Parietal lobe (tissue), 1 donor: Measurements from ENCODE around the gene OR51I1. TPM values are rescaled to one million over a fixed set of nuclear protein-coding genes. Genes with fewer than 3 reads are reported as not detected.

ENCODE experiments used
- total RNA-seq: library from RNA; depleted of rRNA; stranded (reverse); fragments of >200 nt; gene quantifications from one replicate; pipeline ENCODE4 v1.2.3, GENCODE V29; 2014

Gene OR51I1
- total RNA-seq: 2.5 TPM

GRCh38 chr11:5441414-5441813 is at the start of gene OR51I1:
Gene OR51I1, minus strand, starts transcription at chr11:5441514. Its CDS starts 0 bp downstream, at chr11:5441514.

GRCh38 chr11:5488385-5488784 is 47.1 kb upstream of the OR51I1 start, which contains the start of gene OR52D1:
Gene OR52D1, plus strand, starts transcription at chr11:5488685. Its CDS starts 22 bp downstream, at chr11:5488707.

GRCh38 chr11:5449023-5449422 is 7.7 kb upstream of the OR51I1 start, which contains the start of gene OR51I2:
Gene OR51I2, plus strand, starts transcription at chr11:5449323. Its CDS starts 4,166 bp downstream, at chr11:5453489.

GRCh38 chr11:5421811-5422210 is 19.5 kb downstream of the OR51I1 start, which contains the start of gene OR51Q1:
Gene OR51Q1, plus strand, starts transcription at chr11:5422111. Its CDS starts 90 bp downstream, at chr11:5422201.

Other genes with a start within 250 kb of the OR51I1 start
- gene OR51V1, start 240.8 kb downstream of the OR51I1 start, total RNA-seq: not detected
- gene HBB, start 214.4 kb downstream of the OR51I1 start, total RNA-seq: 141 TPM
- not detected for gene HBD, start 207.0 kb downstream of the OR51I1 start, total RNA-seq
- 0.63 TPM for gene HBG1, start 191.7 kb downstream of the OR51I1 start, total RNA-seq
- 464 TPM for gene HBG2, start 186.7 kb downstream of the OR51I1 start, total RNA-seq
- 3.8 TPM for gene HBE1, start 171.6 kb downstream of the OR51I1 start, total RNA-seq
- 0.94 TPM for gene OR51B4, start 139.6 kb downstream of the OR51I1 start, total RNA-seq
- gene OR51B2, start 117.2 kb downstream of the OR51I1 start, total RNA-seq: 2.2 TPM
- 3.1 TPM for gene OR51B5, start 98.0 kb downstream of the OR51I1 start, total RNA-seq
- gene OR51B6, start 90.0 kb downstream of the OR51I1 start, total RNA-seq: not detected
- gene OR51M1, start 57.7 kb downstream of the OR51I1 start, total RNA-seq: not detected
- gene OR51Q1, start 19.4 kb downstream of the OR51I1 start, total RNA-seq: not detected
- not detected for gene OR51I2, start 7.8 kb upstream of the OR51I1 start, total RNA-seq
- gene OR52D1, start 47.2 kb upstream of the OR51I1 start, total RNA-seq: not detected
- gene UBQLN3, start 68.4 kb upstream of the OR51I1 start, total RNA-seq: 1.3 TPM
- gene UBQLNL, start 75.2 kb upstream of the OR51I1 start, total RNA-seq: 1.9 TPM
- gene OR52H1, start 107.0 kb upstream of the OR51I1 start, total RNA-seq: 3.8 TPM
- not detected for gene OR52B6, start 139.4 kb upstream of the OR51I1 start, total RNA-seq
- gene TRIM6, start 155.1 kb upstream of the OR51I1 start, total RNA-seq: 0.31 TPM
- gene TRIM34, start 183.5 kb upstream of the OR51I1 start, total RNA-seq: 1.6 TPM
- gene TRIM5, start 243.6 kb upstream of the OR51I1 start, total RNA-seq: 6.6 TPM
- 20.7 TPM for gene TRIM22, start 248.3 kb upstream of the OR51I1 start, total RNA-seq